Caco-2 (cell line): Measurements from ENCODE around the gene CEP57L1. TPM values are rescaled to one million over a fixed set of nuclear protein-coding genes. Genes with fewer than 3 reads are reported as not detected.
"Not testable (repeated sequence)": the region's sequence is repeated elsewhere in the genome, so short reads cannot be mapped to it uniquely, and the experiment has no call there.

ENCODE experiments used
- BruUV-seq: library from RNA; stranded (reverse); fragments of 400-500 nt; replicated peaks from 2 replicates; lab custom pipeline; 2021; lab: Mats Ljungman, UMichigan
- CTCF ChIA-PET: fragments of 300-600 bp; sonication (Branson Sonifier 250); formaldehyde crosslinking; loops from one replicate; lab custom pipeline; 2022; ENCODE audit warnings: antibody characterized with exemption; lab: Charles Lee
- POLR2A ChIA-PET: fragments of 300-600 bp; sonication (Branson Sonifier 250); formaldehyde crosslinking; loops from one replicate; lab custom pipeline; 2022; ENCODE audit warnings: antibody characterized with exemption; lab: Charles Lee
- DNase-seq, 2 experiments: peaks; one replicate each; pipeline versions ENCODE4 v3.0.0 to v3.0.0-alpha.2; 2020 to 2022
- H3K27me3 ChIP-seq: replicated peaks from 2 replicates; pipeline ENCODE4 v1.6.0; 2011; ENCODE audit warnings: low read length; ENCODE audit not compliant: control insufficient read depth, insufficient read depth
- H3K36me3 ChIP-seq: 2 replicates; pipeline ENCODE4 v1.5.1; 2011; ENCODE audit warnings: low read length; ENCODE audit not compliant: control insufficient read depth, insufficient read depth
- H3K4me1 ChIP-seq: fragments of 250-450 bp; sonication (Bioruptor Pico); 2 replicates; pipeline ENCODE4 v1.5.1; 2020; ENCODE audit warnings: mild to moderate bottlenecking
- H3K4me3 ChIP-seq: 2 replicates; pipeline ENCODE4 v1.5.1; 2011; ENCODE audit warnings: low read depth, mild to moderate bottlenecking, control low read depth, low read length
- H3K9me3 ChIP-seq: fragments of 250-450 bp; sonication (Bioruptor Pico); 2 replicates; pipeline ENCODE4 v1.5.1; 2020; ENCODE audit warnings: mild to moderate bottlenecking, moderate library complexity
- H3K27ac Mint-ChIP-seq: one replicate; pipeline ENCODE4 v1.8.0; 2022; ENCODE audit warnings: mixed read lengths; ENCODE audit not compliant: unreplicated experiment
- H3K27me3 Mint-ChIP-seq: one replicate; pipeline ENCODE4 v1.8.0; 2022; ENCODE audit warnings: mixed read lengths; ENCODE audit not compliant: insufficient read depth, unreplicated experiment
- H3K36me3 Mint-ChIP-seq: one replicate; pipeline ENCODE4 v1.8.0; 2022; ENCODE audit warnings: mild to moderate bottlenecking, mixed read lengths; ENCODE audit not compliant: insufficient read depth, unreplicated experiment
- H3K4me1 Mint-ChIP-seq: one replicate; pipeline ENCODE4 v1.8.0; 2022; ENCODE audit warnings: low read depth, mixed read lengths; ENCODE audit not compliant: unreplicated experiment
- H3K4me3 Mint-ChIP-seq: one replicate; pipeline ENCODE4 v1.8.0; 2022; ENCODE audit warnings: mild to moderate bottlenecking, moderate library complexity, mixed read lengths; ENCODE audit not compliant: unreplicated experiment
- H3K9me3 Mint-ChIP-seq: one replicate; pipeline ENCODE4 v1.8.0; 2022; ENCODE audit warnings: mixed read lengths; ENCODE audit not compliant: unreplicated experiment
- CTCF ChIP-seq, 2 experiments: fragments of 200-600 bp in 1 of 2; IDR thresholded peaks; 1 replicate in 1 of 2; 2 replicates in 1 of 2; pipeline versions ENCODE4 v1.5.1 to v1.8.0; 2011 to 2022; ENCODE audit warnings: antibody characterized with exemption in 1 of 2, control low read depth in 1 of 2, inconsistent platforms in 1 of 2, low read depth in 1 of 2, low read length in 1 of 2, mild to moderate bottlenecking in 1 of 2, moderate library complexity in 1 of 2; ENCODE audit not compliant: insufficient read depth in 1 of 2, severe bottlenecking in 1 of 2, unreplicated experiment in 1 of 2
- intact Hi-C: fragments of 100-400 bp; cut with micrococcal nuclease; formaldehyde crosslinking; loops from one replicate; pipeline ENCODE4 v1.10.0; 2022; ENCODE audit not compliant: unreplicated experiment
- total RNA-seq: library from RNA; stranded (reverse); gene quantifications from 2 replicates; pipeline ENCODE4 v1.2.3, GENCODE V29; 2022

The CEP57L1 gene
- total RNA-seq, 1 experiment from 2014 or later, result 12.7 TPM

- H3K4me3 ChIP-seq, intact Hi-C loops, H3K9me3 ChIP-seq, H3K27me3 ChIP-seq, H3K4me3 Mint-ChIP-seq, POLR2A ChIA-PET, H3K27ac Mint-ChIP-seq, CTCF ChIA-PET, DNase-seq, H3K27me3 Mint-ChIP-seq, H3K4me1 ChIP-seq, H3K9me3 Mint-ChIP-seq, H3K36me3 Mint-ChIP-seq, H3K4me1 Mint-ChIP-seq, BruUV-seq, H3K36me3 ChIP-seq: not testable (repeated sequence)
Measured at GRCh38 chr6:109136530-109136929, 41.2 kb downstream of the CEP57L1 start.

GRCh38 chr6:109139109-109139508, 43.8 kb downstream of the CEP57L1 start:
- no TSS peak for BruUV-seq
- Mint-ChIP-seq H3K27ac (no peak overlapping the region), H3K36me3 (peaks cover 6% of the 10 kb centered on the region), H3K4me3 (no peak overlapping the region), H3K27me3 (no peaks in the 10 kb centered on the region), H3K9me3 (no peaks in the 10 kb centered on the region), H3K4me1 (no peaks in the 10 kb centered on the region)
- no peak for DNase-seq
- H3K4me3 ChIP-seq, result no peak overlapping the region
- CTCF ChIA-PET, result no interaction called here
- H3K36me3 ChIP-seq, result no peaks in the 10 kb centered on the region
- intact Hi-C loops, result no loop called here
- POLR2A ChIA-PET, result no interaction called here
- H3K4me1 ChIP-seq, result no peaks in the 10 kb centered on the region
- no peaks in the 10 kb centered on the region for H3K27me3 ChIP-seq
- no peaks in the 10 kb centered on the region for H3K9me3 ChIP-seq
- TF ChIP-seq CTCF (IDR thresholded peaks at IDR 0.05; ENCODE audit: insufficient read depth in 1 of 2, low read depth in 1 of 2, low read length in 1 of 2, severe bottlenecking in 1 of 2, unreplicated experiment in 1 of 2), result no peak

- BruUV-seq, POLR2A ChIA-PET, H3K27me3 Mint-ChIP-seq, DNase-seq, H3K36me3 ChIP-seq, H3K36me3 Mint-ChIP-seq, CTCF ChIA-PET, H3K4me3 Mint-ChIP-seq, H3K4me1 ChIP-seq, H3K9me3 ChIP-seq, H3K9me3 Mint-ChIP-seq, intact Hi-C loops, H3K4me3 ChIP-seq, H3K27ac Mint-ChIP-seq, H3K27me3 ChIP-seq, H3K4me1 Mint-ChIP-seq: not testable (repeated sequence)
Measured at GRCh38 chr6:109142067-109142466, 46.8 kb downstream of the CEP57L1 start.

- Histone ChIP-seq H3K36me3 (no peaks in the 10 kb centered on the region), H3K27me3 (no peaks in the 10 kb centered on the region), H3K9me3 (no peaks in the 10 kb centered on the region), H3K4me3 (no peak overlapping the region), H3K4me1 (no peaks in the 10 kb centered on the region)
- H3K27ac Mint-ChIP-seq, result no peak overlapping the region
- BruUV-seq, result no TSS peak
- CTCF ChIA-PET, result no interaction called here
- peaks cover 6% of the 10 kb centered on the region for H3K36me3 Mint-ChIP-seq
- H3K9me3 Mint-ChIP-seq, result no peaks in the 10 kb centered on the region
- no peak for TF ChIP-seq CTCF (IDR thresholded peaks at IDR 0.05; ENCODE audit: insufficient read depth in 1 of 2, low read depth in 1 of 2, low read length in 1 of 2, severe bottlenecking in 1 of 2, unreplicated experiment in 1 of 2)
- POLR2A ChIA-PET, result no interaction called here
- intact Hi-C loops, result no loop called here
- H3K27me3 Mint-ChIP-seq, result no peaks in the 10 kb centered on the region
- no peak for DNase-seq
- no peaks in the 10 kb centered on the region for H3K4me1 Mint-ChIP-seq
- H3K4me3 Mint-ChIP-seq, result no peak overlapping the region
Measured at GRCh38 chr6:109143191-109143590, 47.9 kb downstream of the CEP57L1 start.

GRCh38 chr6:109148251-109148650, 52.9 kb downstream of the CEP57L1 start:
- H3K27me3 ChIP-seq, H3K27me3 Mint-ChIP-seq, H3K9me3 ChIP-seq, CTCF ChIA-PET, H3K4me1 Mint-ChIP-seq, POLR2A ChIA-PET, H3K4me1 ChIP-seq, H3K36me3 ChIP-seq, DNase-seq, intact Hi-C loops, H3K4me3 ChIP-seq, H3K27ac Mint-ChIP-seq, H3K36me3 Mint-ChIP-seq, H3K4me3 Mint-ChIP-seq, BruUV-seq: not testable (repeated sequence)
- peaks cover 13% of the 10 kb centered on the region for H3K9me3 Mint-ChIP-seq

- H3K36me3 ChIP-seq, H3K4me1 ChIP-seq, BruUV-seq, DNase-seq, CTCF ChIA-PET, H3K27me3 Mint-ChIP-seq, H3K4me1 Mint-ChIP-seq, intact Hi-C loops, H3K9me3 ChIP-seq, H3K4me3 ChIP-seq, H3K27me3 ChIP-seq, H3K27ac Mint-ChIP-seq, H3K4me3 Mint-ChIP-seq, POLR2A ChIA-PET, H3K36me3 Mint-ChIP-seq: not testable (repeated sequence)
- peaks cover 13% of the 10 kb centered on the region for H3K9me3 Mint-ChIP-seq
Measured at GRCh38 chr6:109148716-109149115, 53.4 kb downstream of the CEP57L1 start.
